Mucosa of descending colon (tissue), 3 donors: Measurements from ENCODE around the gene EIF4A3. TPM values are rescaled to one million over a fixed set of nuclear protein-coding genes. Genes with fewer than 3 reads are reported as not detected.

Experiments used
- ATAC-seq: fragments of 200-7000 bp; cut with Tn5 transposase; one replicate; pipeline ENCODE4 v1.9.1; 2020; ENCODE audit warnings: mild to moderate bottlenecking, moderate library complexity
- DNase-seq, 3 donors: peaks; one replicate each; pipeline ENCODE4 v3.0.0-alpha.2; 2020
- H3K36me3 ChIP-seq: fragments of 200-600 bp; one replicate; pipeline ENCODE4 v1.8.0; 2021; ENCODE audit warnings: low read depth, mild to moderate bottlenecking
- H3K4me1 ChIP-seq: fragments of 200-600 bp; one replicate; pipeline ENCODE4 v1.8.0; 2021; ENCODE audit warnings: low read depth, mild to moderate bottlenecking
- H3K4me3 ChIP-seq: fragments of 200-600 bp; one replicate; pipeline ENCODE4 v1.8.0; 2021; ENCODE audit warnings: mild to moderate bottlenecking
- H3K9me3 ChIP-seq: fragments of 200-600 bp; one replicate; pipeline ENCODE4 v1.8.0; 2021; ENCODE audit warnings: mild to moderate bottlenecking
- intact Hi-C, 2 donors: fragments of 100-400 bp; cut with DNase I in 1 of 2; cut with micrococcal nuclease in 1 of 2; formaldehyde crosslinking; loops; one replicate each; pipeline versions ENCODE4 v1.11.0 to v1.11.1; 2022; cut with DNase I, micrococcal nuclease
- total RNA-seq, 3 donors: library from RNA; stranded (reverse); fragmentation: NEBNext Ultra II Directional in 2 of 3; extraction: Animal tissue kit (Norgen Biotek cat#: 25700) in 2 of 3; gene quantifications; one replicate each; pipeline versions ENCODE4 v1.2.1 to v1.2.4, GENCODE V29; 2021 to 2023
- TF ChIP-seq, protein P1 (sequence below): fragments of 200-600 bp; IDR thresholded peaks from one replicate; pipeline ENCODE4 v1.8.0; 2022; ENCODE audit warnings: antibody characterized with exemption, mild to moderate bottlenecking
- donor health status: DM: no; HTN: no; CAD: no; lungs with moderate emphysema.
- donor health status: DM: no; HTN: no; CAD: no.
- donor health status: DM: no; HTN: yes; CAD: no.

The EIF4A3 gene
- total RNA-seq, 3 donors from 2014 or later = 59.2 to 80.2 (median 61.8) TPM

DNA sequence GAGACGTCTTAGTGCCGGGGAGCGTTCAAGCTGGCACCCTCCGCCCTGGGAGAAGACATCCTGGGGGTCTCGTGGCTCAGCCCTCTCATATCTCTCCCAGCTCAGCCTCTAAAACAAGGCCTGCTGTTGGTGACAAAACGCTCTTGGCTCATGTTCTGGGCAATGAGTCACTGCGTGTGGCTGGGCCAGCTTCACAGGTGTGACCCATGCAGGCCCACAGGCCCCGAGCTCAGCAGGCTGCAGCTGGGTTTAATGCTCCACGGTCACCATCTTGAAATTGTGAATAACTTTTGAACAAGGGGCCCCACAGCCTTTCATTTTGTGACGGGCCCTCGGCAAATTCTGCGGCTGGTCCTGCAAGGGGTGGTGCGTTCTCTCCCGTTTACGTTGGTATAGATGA lies 23.1 kb downstream of the EIF4A3 start:
- TF ChIP-seq, protein P1, sequence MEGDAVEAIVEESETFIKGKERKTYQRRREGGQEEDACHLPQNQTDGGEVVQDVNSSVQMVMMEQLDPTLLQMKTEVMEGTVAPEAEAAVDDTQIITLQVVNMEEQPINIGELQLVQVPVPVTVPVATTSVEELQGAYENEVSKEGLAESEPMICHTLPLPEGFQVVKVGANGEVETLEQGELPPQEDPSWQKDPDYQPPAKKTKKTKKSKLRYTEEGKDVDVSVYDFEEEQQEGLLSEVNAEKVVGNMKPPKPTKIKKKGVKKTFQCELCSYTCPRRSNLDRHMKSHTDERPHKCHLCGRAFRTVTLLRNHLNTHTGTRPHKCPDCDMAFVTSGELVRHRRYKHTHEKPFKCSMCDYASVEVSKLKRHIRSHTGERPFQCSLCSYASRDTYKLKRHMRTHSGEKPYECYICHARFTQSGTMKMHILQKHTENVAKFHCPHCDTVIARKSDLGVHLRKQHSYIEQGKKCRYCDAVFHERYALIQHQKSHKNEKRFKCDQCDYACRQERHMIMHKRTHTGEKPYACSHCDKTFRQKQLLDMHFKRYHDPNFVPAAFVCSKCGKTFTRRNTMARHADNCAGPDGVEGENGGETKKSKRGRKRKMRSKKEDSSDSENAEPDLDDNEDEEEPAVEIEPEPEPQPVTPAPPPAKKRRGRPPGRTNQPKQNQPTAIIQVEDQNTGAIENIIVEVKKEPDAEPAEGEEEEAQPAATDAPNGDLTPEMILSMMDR = no peak
- Histone ChIP-seq H3K4me1 (no peaks in the 10 kb centered on the region), H3K9me3 (no peaks in the 10 kb centered on the region), H3K4me3 (no peak overlapping the region), H3K36me3 (no peaks in the 10 kb centered on the region)
- intact Hi-C loops = no loop called here
- DNase-seq (no peak), ATAC-seq (no peak)

GRCh38 chr17:80122926-80123505 lies 23.9 kb downstream of the EIF4A3 start:
- TF ChIP-seq, protein P1 = no peak
- DNase-seq (no peak), ATAC-seq (no peak)
- H3K4me1 ChIP-seq = no peaks in the 10 kb centered on the region
- no peak overlapping the region for H3K4me3 ChIP-seq
- no peaks in the 10 kb centered on the region for H3K36me3 ChIP-seq
- intact Hi-C loops = no loop called here
- H3K9me3 ChIP-seq = no peaks in the 10 kb centered on the region

DNA sequence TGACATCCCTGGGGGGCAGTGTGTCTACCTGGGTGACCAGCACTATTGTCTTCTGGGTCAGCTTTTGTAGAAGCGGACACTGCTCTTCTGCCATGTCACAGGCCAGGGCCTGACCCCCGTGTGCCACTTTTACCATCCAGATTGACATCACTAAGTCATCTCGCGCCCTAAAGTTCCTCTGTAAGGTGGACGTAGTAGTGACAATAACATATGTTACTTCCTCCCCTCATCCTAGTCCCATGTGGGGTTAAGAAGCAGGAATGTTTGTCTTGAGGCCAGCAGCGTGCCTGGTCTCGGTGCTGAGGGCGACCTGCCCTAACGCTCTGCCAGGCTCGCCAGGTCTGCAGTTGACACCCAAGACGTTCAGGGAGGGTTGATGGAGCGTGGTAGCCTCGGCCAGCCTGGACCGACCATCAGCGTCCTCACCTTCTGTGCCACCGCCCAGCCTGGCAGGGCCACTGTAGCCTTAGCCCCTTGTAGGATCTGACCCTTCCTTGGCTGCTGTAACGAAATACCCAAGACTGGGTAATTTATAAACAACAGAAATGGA lies 24.8 kb downstream of the EIF4A3 start:
- no peaks in the 10 kb centered on the region for H3K4me1 ChIP-seq
- no peaks in the 10 kb centered on the region for H3K36me3 ChIP-seq
- ATAC-seq = no peak
- H3K9me3 ChIP-seq = no peaks in the 10 kb centered on the region
- no peak overlapping the region for H3K4me3 ChIP-seq
- no peak for DNase-seq
- TF ChIP-seq, protein P1 = no peak
- intact Hi-C loops = no loop called here

- DNase-seq (no peak), ATAC-seq (no peak)
- no peaks in the 10 kb centered on the region for H3K4me1 ChIP-seq
- TF ChIP-seq, protein P1 = no peak
- no peaks in the 10 kb centered on the region for H3K36me3 ChIP-seq
- H3K9me3 ChIP-seq = no peaks in the 10 kb centered on the region
- no peak overlapping the region for H3K4me3 ChIP-seq
- intact Hi-C loops = no loop called here
Observed at GRCh38 chr17:80119839-80120238, 27.1 kb downstream of the EIF4A3 start.

DNA sequence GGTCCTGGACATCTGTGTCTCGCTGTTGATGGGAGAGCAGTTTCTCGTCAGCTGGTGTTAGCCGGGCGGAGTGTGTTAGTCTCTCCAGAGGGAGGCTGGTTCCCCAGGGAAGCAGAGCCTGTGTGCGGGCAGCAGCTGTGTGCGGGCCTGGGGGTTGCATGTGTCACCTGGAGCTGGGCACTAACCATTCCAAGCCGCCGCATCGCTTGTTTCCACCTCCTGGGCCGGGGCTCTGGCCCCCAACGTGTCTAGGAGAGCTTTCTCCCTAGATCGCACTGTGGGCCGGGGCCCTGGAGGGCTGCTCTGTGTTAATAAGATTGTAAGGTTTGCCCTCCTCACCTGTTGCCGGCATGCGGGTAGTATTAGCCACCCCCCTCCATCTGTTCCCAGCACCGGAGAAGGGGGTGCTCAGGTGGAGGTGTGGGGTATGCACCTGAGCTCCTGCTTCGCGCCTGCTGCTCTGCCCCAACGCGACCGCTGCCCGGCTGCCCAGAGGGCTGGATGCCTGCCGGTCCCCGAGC lies 27.6 kb downstream of the EIF4A3 start:
- no peaks in the 10 kb centered on the region for H3K9me3 ChIP-seq
- intact Hi-C loops = no loop called here
- H3K36me3 ChIP-seq = no peaks in the 10 kb centered on the region
- no peak for ATAC-seq
- no peak for DNase-seq
- TF ChIP-seq, protein P1 = no peak
- H3K4me3 ChIP-seq = no peak overlapping the region
- no peaks in the 10 kb centered on the region for H3K4me1 ChIP-seq
